Measurements from ENCODE around the gene TTLL11. TPM values are rescaled to one million over a fixed set of nuclear protein-coding genes. Genes with fewer than 3 reads are reported as not detected.

The TTLL11 gene
- total and polyA plus RNA-seq, 2 of the 8 experiments (the other 6 are each of a cell fraction or from before 2014, with no cell fraction given) = 0.56 to 0.80 TPM

GRCh38 chr9:122120316-122121071, 27.4 kb upstream of the TTLL11 start (continued):
- TF ChIP-seq USF2 (IDR thresholded peaks at IDR 0.05; ENCODE audit: low read length) = no peak

All from H1 (cell line).